Measurements from ENCODE around the gene NPC1.

- TF ChIP-seq, protein P1, sequence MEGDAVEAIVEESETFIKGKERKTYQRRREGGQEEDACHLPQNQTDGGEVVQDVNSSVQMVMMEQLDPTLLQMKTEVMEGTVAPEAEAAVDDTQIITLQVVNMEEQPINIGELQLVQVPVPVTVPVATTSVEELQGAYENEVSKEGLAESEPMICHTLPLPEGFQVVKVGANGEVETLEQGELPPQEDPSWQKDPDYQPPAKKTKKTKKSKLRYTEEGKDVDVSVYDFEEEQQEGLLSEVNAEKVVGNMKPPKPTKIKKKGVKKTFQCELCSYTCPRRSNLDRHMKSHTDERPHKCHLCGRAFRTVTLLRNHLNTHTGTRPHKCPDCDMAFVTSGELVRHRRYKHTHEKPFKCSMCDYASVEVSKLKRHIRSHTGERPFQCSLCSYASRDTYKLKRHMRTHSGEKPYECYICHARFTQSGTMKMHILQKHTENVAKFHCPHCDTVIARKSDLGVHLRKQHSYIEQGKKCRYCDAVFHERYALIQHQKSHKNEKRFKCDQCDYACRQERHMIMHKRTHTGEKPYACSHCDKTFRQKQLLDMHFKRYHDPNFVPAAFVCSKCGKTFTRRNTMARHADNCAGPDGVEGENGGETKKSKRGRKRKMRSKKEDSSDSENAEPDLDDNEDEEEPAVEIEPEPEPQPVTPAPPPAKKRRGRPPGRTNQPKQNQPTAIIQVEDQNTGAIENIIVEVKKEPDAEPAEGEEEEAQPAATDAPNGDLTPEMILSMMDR (IDR thresholded peaks at IDR 0.05; ENCODE audit: extremely low read depth in 1 of 2, insufficient read depth in 1 of 2, low read depth in 1 of 2, low read length in 2 of 2): no peak
- TF ChIP-seq POLR2A (IDR thresholded peaks at IDR 0.05; ENCODE audit: low read depth, low read length): no peak
- TF ChIP-seq MAX (IDR thresholded peaks at IDR 0.05; ENCODE audit: insufficient read depth, insufficient read length): no peak
- TF ChIP-seq POLR2AphosphoS5 (IDR thresholded peaks at IDR 0.05; ENCODE audit: insufficient read depth, low read depth, low read length): no peak
- no peak for TF ChIP-seq MYC (IDR thresholded peaks at IDR 0.05; ENCODE audit: low read depth, low read length)
- TF ChIP-seq EZH2 (IDR thresholded peaks at IDR 0.05; ENCODE audit: borderline replicate concordance, low read depth, low read length, severe bottlenecking): no peak
- no peak for TF ChIP-seq GATA2 (IDR thresholded peaks at IDR 0.05; ENCODE audit: insufficient read depth, insufficient read length, low read depth, low read length)
- peak; percentile 24 for TF ChIP-seq JUN (IDR thresholded peaks at IDR 0.05; ENCODE audit: borderline replicate concordance, insufficient read depth, insufficient read length, low read depth)
- TF ChIP-seq FOS (IDR thresholded peaks at IDR 0.05; ENCODE audit: borderline replicate concordance, insufficient read depth, low read length): no peak
Measured at GRCh38 chr18:23523429-23524212, 62.7 kb downstream of the NPC1 start.

Measured in endothelial cell of umbilical vein (primary cell).